Ovary (tissue), 3 donors: Measurements from ENCODE around the gene KIF15.

Experiments
- EP300 ChIP-seq: sonication (generic); formaldehyde crosslinking; IDR thresholded peaks from one replicate; pipeline ENCODE4 v1.6.1; 2017; ENCODE audit warnings: antibody characterized with exemption
- POLR2A ChIP-seq: fragments of 450-650 bp; IDR thresholded peaks from one replicate; pipeline ENCODE4 v1.6.1; 2017; ENCODE audit warnings: antibody characterized with exemption, mild to moderate bottlenecking, moderate library complexity
- TF ChIP-seq, protein P1 (sequence below), 3 donors: fragments of 450-650 bp in 2 of 3; fragments of 200-600 bp in 1 of 3; IDR thresholded peaks; one replicate each; pipeline versions ENCODE4 v1.5.1 to v1.8.0; 2016 to 2022; ENCODE audit warnings: antibody characterized with exemption in 3 of 3, mild to moderate bottlenecking in 1 of 3
- donor health status: DM: no; HTN: no; CAD: no.

DNA sequence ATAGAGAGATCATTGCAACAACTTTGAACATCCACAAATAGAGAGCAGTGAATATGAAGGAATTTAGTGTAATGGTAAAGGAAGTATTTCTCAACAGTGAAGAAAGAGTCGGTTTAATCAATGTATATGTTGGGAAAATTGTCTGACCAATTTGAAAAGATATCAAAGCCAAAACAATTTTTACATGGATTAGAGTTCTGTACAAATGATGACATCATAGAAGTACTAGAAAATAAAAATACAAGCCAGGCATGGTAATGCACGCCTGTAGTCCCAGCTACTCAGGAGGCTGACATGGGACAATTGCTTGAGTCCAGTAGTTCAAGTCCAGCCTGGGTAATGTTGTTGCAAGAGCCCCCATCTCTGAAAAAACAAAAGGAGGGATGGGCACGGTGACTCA, 74.1 kb downstream of the KIF15 start:
- TF ChIP-seq, protein P1, sequence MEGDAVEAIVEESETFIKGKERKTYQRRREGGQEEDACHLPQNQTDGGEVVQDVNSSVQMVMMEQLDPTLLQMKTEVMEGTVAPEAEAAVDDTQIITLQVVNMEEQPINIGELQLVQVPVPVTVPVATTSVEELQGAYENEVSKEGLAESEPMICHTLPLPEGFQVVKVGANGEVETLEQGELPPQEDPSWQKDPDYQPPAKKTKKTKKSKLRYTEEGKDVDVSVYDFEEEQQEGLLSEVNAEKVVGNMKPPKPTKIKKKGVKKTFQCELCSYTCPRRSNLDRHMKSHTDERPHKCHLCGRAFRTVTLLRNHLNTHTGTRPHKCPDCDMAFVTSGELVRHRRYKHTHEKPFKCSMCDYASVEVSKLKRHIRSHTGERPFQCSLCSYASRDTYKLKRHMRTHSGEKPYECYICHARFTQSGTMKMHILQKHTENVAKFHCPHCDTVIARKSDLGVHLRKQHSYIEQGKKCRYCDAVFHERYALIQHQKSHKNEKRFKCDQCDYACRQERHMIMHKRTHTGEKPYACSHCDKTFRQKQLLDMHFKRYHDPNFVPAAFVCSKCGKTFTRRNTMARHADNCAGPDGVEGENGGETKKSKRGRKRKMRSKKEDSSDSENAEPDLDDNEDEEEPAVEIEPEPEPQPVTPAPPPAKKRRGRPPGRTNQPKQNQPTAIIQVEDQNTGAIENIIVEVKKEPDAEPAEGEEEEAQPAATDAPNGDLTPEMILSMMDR (IDR thresholded peaks at IDR 0.05): no peak
- TF ChIP-seq POLR2A (no peak), EP300 (no peak)
